ENCODE data around the gene PAK6.

DNA sequence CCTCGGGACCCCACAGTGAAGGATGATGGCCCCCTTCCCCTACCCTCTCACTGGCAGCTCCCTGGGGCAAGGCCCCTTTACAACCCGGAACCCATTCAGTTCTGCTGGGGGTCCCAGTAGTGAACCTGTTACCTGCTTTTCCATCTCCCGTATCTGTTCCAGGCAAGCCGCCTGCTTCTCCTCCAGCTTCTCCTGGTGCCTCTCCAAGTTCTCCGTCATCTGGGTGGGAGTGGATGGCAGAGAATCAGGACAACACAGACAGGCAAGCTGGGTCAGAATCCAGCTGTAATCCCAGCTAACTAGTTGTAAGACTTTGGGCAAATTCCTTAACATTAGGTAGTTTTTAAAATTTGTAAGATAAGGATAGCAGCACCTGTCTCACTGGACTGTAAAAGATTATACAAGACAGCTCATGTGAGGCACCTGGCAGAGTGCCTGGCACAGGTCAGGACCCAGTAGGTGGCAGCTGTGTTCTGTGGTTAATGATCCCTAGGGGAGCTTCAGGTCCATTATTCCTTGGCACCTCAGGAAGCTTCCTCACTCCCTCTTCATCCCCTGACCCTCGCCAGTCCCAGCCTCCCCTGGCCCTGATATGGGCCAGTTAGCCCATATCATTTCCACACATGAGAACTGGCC is 50.4 kb downstream of the PAK6 start:
- TF ChIP-seq, protein P1, sequence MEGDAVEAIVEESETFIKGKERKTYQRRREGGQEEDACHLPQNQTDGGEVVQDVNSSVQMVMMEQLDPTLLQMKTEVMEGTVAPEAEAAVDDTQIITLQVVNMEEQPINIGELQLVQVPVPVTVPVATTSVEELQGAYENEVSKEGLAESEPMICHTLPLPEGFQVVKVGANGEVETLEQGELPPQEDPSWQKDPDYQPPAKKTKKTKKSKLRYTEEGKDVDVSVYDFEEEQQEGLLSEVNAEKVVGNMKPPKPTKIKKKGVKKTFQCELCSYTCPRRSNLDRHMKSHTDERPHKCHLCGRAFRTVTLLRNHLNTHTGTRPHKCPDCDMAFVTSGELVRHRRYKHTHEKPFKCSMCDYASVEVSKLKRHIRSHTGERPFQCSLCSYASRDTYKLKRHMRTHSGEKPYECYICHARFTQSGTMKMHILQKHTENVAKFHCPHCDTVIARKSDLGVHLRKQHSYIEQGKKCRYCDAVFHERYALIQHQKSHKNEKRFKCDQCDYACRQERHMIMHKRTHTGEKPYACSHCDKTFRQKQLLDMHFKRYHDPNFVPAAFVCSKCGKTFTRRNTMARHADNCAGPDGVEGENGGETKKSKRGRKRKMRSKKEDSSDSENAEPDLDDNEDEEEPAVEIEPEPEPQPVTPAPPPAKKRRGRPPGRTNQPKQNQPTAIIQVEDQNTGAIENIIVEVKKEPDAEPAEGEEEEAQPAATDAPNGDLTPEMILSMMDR (IDR thresholded peaks at IDR 0.05) = no peak
- TF ChIP-seq POLR2A (IDR thresholded peaks at IDR 0.05) = no peak

Data from gastroesophageal sphincter (tissue), 3 donors.